Subcutaneous adipose tissue (tissue), 4 donors: Measurements from ENCODE around the gene EFEMP1. TPM values are rescaled to one million over a fixed set of nuclear protein-coding genes. Genes with fewer than 3 reads are reported as not detected.

Experiments
- CTCF ChIP-seq: fragments of 450-650 bp; IDR thresholded peaks from one replicate; pipeline ENCODE4 v1.5.1; 2016; ENCODE audit warnings: low read depth, mild to moderate bottlenecking, control low read depth, antibody characterized with exemption, moderate library complexity
- total RNA-seq, 4 donors: library from RNA; depleted of rRNA; stranded (reverse); fragments of >200 nt; gene quantifications; one replicate each; pipeline ENCODE4 v1.1.0, GENCODE V29; 2016

The EFEMP1 gene
- 100 to 1,000 TPM; 163 to 424 (median 345) TPM for total RNA-seq

GRCh38 chr2:55923091-55923981 lies at the start of gene EFEMP1:
Gene EFEMP1 (minus strand): TSS chr2:55923782. CDS start chr2:55922440, 1,342 bp downstream.
- no peak for TF ChIP-seq CTCF

GRCh38 chr2:55970500-55970899 lies 46.9 kb upstream of the EFEMP1 start:
- TF ChIP-seq CTCF, result no peak

- no peak for TF ChIP-seq CTCF
Measured at GRCh38 chr2:55968941-55969340, 45.4 kb upstream of the EFEMP1 start.

GRCh38 chr2:55966401-55967118 lies 43.0 kb upstream of the EFEMP1 start:
- no peak for TF ChIP-seq CTCF

GRCh38 chr2:55965966-55966365 lies 42.4 kb upstream of the EFEMP1 start:
- TF ChIP-seq CTCF, result no peak

GRCh38 chr2:55965276-55965675 lies 41.7 kb upstream of the EFEMP1 start:
- no peak for TF ChIP-seq CTCF

- no peak for TF ChIP-seq CTCF
Measured at GRCh38 chr2:55962915-55963314, 39.3 kb upstream of the EFEMP1 start.
